DND-41 (cell line): ENCODE data around the gene FRZB.

ENCODE experiments used
- CTCF ChIP-seq: IDR thresholded peaks from 2 replicates; pipeline ENCODE4 v1.5.1; 2012; ENCODE audit warnings: borderline replicate concordance, low read length, moderate library complexity, mild to moderate bottlenecking; ENCODE audit not compliant: poor library complexity, severe bottlenecking; ENCODE audit errors: extremely low read depth
- EZH2 ChIP-seq: IDR thresholded peaks from 3 replicates; pipeline ENCODE4 v1.6.1; 2012; ENCODE audit warnings: borderline replicate concordance, low read depth, mild to moderate bottlenecking, moderate library complexity, low read length, inconsistent platforms; ENCODE audit not compliant: severe bottlenecking

GRCh38 chr2:182858671-182859070, 7.8 kb downstream of the FRZB start:
- TF ChIP-seq CTCF (no peak), EZH2 (no peak)
